SK-N-SH (cell line): Measurements from ENCODE around the gene ACTR6.

ENCODE experiments used
- EP300 ChIP-seq, 2 experiments: IDR thresholded peaks; 2 replicates each; pipeline versions ENCODE4 v1.4.0 to v1.6.1; 2012; ENCODE audit warnings: borderline replicate concordance in 1 of 2, low read depth in 1 of 2, low read length in 1 of 2
- FOXM1 ChIP-seq: IDR thresholded peaks from 2 replicates; pipeline ENCODE4 v1.4.0; 2012; ENCODE audit warnings: low read depth, mild to moderate bottlenecking
- MXI1 ChIP-seq: IDR thresholded peaks from 2 replicates; pipeline ENCODE4 v1.6.1; 2012; ENCODE audit warnings: mild to moderate bottlenecking, low read depth, low read length, improper control_type of control experiment
- NFIC ChIP-seq: IDR thresholded peaks from 2 replicates; pipeline ENCODE4 v1.4.0; 2012; ENCODE audit warnings: borderline replicate concordance
- POLR2AphosphoS5 ChIP-seq: IDR thresholded peaks from 2 replicates; pipeline ENCODE4 v1.6.1; 2012; ENCODE audit warnings: low read depth, low read length
- RFX5 ChIP-seq: IDR thresholded peaks from 2 replicates; pipeline ENCODE4 v1.6.1; 2012; ENCODE audit warnings: mild to moderate bottlenecking, improper control_type of control experiment, low read length
- TAF1 ChIP-seq: IDR thresholded peaks from 2 replicates; pipeline ENCODE4 v1.6.1; 2012; ENCODE audit warnings: low read depth, mild to moderate bottlenecking, low read length, moderate library complexity, borderline replicate concordance
- TF ChIP-seq, protein P1 (sequence below): fragments of 200-600 bp; sonication (generic); IDR thresholded peaks from 2 replicates; pipeline ENCODE4 v1.6.1; 2017; ENCODE audit warnings: antibody characterized with exemption, mild to moderate bottlenecking, moderate library complexity
- TF ChIP-seq, protein P2 (sequence below): IDR thresholded peaks from 2 replicates; pipeline ENCODE4 v1.4.0; 2012; ENCODE audit warnings: low read depth
- TF ChIP-seq, protein P3 (sequence below): IDR thresholded peaks from 2 replicates; pipeline ENCODE4 v1.4.0; 2012; ENCODE audit warnings: low read depth, borderline replicate concordance

GRCh38 chr12:100165356-100165755, 35.3 kb upstream of the ACTR6 start:
- TF ChIP-seq MXI1 (no peak), TAF1 (no peak), POLR2AphosphoS5 (no peak), NFIC (no peak), EP300 (IDR thresholded peaks at IDR 0.05; ENCODE audit: borderline replicate concordance in 1 of 2, low read depth in 1 of 2, low read length in 1 of 2) (no peak), RFX5 (no peak), FOXM1 (no peak)
- TF ChIP-seq, protein P1, sequence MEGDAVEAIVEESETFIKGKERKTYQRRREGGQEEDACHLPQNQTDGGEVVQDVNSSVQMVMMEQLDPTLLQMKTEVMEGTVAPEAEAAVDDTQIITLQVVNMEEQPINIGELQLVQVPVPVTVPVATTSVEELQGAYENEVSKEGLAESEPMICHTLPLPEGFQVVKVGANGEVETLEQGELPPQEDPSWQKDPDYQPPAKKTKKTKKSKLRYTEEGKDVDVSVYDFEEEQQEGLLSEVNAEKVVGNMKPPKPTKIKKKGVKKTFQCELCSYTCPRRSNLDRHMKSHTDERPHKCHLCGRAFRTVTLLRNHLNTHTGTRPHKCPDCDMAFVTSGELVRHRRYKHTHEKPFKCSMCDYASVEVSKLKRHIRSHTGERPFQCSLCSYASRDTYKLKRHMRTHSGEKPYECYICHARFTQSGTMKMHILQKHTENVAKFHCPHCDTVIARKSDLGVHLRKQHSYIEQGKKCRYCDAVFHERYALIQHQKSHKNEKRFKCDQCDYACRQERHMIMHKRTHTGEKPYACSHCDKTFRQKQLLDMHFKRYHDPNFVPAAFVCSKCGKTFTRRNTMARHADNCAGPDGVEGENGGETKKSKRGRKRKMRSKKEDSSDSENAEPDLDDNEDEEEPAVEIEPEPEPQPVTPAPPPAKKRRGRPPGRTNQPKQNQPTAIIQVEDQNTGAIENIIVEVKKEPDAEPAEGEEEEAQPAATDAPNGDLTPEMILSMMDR, result no peak
- TF ChIP-seq, protein P2, sequence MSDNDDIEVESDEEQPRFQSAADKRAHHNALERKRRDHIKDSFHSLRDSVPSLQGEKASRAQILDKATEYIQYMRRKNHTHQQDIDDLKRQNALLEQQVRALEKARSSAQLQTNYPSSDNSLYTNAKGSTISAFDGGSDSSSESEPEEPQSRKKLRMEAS, result no peak
- TF ChIP-seq, protein P3, sequence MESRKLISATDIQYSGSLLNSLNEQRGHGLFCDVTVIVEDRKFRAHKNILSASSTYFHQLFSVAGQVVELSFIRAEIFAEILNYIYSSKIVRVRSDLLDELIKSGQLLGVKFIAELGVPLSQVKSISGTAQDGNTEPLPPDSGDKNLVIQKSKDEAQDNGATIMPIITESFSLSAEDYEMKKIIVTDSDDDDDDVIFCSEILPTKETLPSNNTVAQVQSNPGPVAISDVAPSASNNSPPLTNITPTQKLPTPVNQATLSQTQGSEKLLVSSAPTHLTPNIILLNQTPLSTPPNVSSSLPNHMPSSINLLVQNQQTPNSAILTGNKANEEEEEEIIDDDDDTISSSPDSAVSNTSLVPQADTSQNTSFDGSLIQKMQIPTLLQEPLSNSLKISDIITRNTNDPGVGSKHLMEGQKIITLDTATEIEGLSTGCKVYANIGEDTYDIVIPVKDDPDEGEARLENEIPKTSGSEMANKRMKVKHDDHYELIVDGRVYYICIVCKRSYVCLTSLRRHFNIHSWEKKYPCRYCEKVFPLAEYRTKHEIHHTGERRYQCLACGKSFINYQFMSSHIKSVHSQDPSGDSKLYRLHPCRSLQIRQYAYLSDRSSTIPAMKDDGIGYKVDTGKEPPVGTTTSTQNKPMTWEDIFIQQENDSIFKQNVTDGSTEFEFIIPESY, result no peak
